Suprapubic skin (tissue), 4 donors: ENCODE measurements around the gene HDLBP.

Experiments used
- POLR2A ChIP-seq, 2 donors: fragments of 450-650 bp; IDR thresholded peaks; one replicate each; pipeline ENCODE4 v1.6.1; 2017; ENCODE audit warnings: antibody characterized with exemption in 2 of 2, mild to moderate bottlenecking in 2 of 2, moderate library complexity in 2 of 2
- POLR2AphosphoS5 ChIP-seq, 3 donors: sonication (generic); formaldehyde crosslinking; IDR thresholded peaks; one replicate each; pipeline ENCODE4 v1.6.1; 2017; ENCODE audit warnings: antibody characterized with exemption in 3 of 3
- TF ChIP-seq, protein P1 (sequence below), 2 donors: fragments of 200-600 bp in 1 of 2; fragments of 450-650 bp in 1 of 2; sonication (generic) in 1 of 2; IDR thresholded peaks; one replicate each; pipeline ENCODE4 v1.5.1; 2016 to 2019; ENCODE audit warnings: antibody characterized with exemption in 2 of 2, mild to moderate bottlenecking in 1 of 2, moderate library complexity in 1 of 2

DNA sequence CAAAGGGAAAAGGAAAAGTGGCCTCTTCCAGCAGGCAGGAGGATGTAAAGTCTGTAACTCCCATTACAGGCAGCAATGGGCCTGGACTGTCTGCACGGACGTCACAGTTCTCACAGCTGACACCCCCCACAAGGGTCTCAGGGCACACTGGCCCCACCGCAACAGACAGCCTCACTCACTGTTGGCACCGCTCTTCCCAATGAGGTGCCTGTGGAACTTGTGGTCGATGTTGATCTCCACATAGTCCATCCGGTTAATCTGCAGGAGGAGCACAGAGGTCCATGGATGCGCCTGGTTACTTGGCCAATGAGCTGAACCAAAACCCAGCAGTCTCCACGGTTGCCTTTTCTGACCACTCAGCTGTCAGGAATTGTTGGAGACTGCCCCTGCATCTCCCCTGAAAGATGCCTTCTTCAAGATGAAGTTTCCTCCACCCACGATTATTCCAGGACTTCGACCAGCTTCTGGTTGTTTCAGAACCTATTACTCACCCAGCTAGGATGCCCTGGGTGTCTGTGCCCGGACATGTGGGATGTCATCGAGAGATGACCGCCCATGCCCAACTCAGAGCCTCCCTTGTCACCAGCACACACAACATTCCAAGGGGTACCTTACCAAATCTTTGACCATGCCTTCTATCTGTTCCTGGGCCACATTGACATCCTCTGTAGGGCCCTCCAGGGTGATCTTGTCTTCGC is 62.5 kb downstream of the HDLBP start:
- no peak for TF ChIP-seq POLR2A (IDR thresholded peaks at IDR 0.05)
- TF ChIP-seq, protein P1, sequence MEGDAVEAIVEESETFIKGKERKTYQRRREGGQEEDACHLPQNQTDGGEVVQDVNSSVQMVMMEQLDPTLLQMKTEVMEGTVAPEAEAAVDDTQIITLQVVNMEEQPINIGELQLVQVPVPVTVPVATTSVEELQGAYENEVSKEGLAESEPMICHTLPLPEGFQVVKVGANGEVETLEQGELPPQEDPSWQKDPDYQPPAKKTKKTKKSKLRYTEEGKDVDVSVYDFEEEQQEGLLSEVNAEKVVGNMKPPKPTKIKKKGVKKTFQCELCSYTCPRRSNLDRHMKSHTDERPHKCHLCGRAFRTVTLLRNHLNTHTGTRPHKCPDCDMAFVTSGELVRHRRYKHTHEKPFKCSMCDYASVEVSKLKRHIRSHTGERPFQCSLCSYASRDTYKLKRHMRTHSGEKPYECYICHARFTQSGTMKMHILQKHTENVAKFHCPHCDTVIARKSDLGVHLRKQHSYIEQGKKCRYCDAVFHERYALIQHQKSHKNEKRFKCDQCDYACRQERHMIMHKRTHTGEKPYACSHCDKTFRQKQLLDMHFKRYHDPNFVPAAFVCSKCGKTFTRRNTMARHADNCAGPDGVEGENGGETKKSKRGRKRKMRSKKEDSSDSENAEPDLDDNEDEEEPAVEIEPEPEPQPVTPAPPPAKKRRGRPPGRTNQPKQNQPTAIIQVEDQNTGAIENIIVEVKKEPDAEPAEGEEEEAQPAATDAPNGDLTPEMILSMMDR (IDR thresholded peaks at IDR 0.05), result no peak
- no peak for TF ChIP-seq POLR2AphosphoS5 (IDR thresholded peaks at IDR 0.05)
